ENCODE results near the gene ZMIZ2. TPM values are rescaled to one million over a fixed set of nuclear protein-coding genes. Genes with fewer than 3 reads are reported as not detected.
"Not testable (repeated sequence)": the region's sequence is repeated elsewhere in the genome, so short reads cannot be mapped to it uniquely, and the experiment has no call there.

ZMIZ2 gene
- total RNA-seq, 2 donors from 2014 or later: 52.2 to 67.1 TPM

GRCh38 chr7:44726250-44726649 is 22.4 kb upstream of the ZMIZ2 start:
- intact Hi-C loops (cut with DNase I): not testable (repeated sequence)
- DNase-seq (ENCODE audit: low spot score): peak; percentile 31

GRCh38 chr7:44727158-44727936 is 21.3 kb upstream of the ZMIZ2 start:
- DNase-seq (ENCODE audit: low spot score): peak; percentile 69
- intact Hi-C loops (cut with DNase I): no loop called here

- no peak for DNase-seq (ENCODE audit: low spot score)
- intact Hi-C loops (cut with DNase I): no loop called here
These were observed 20.7 kb upstream of the ZMIZ2 start for GRCh38 chr7:44727937-44728262.

GRCh38 chr7:44729949-44730590 is 18.6 kb upstream of the ZMIZ2 start:
- intact Hi-C loops (cut with DNase I): no loop called here
- peak; percentile 78 for DNase-seq (ENCODE audit: low spot score)

- intact Hi-C loops (cut with DNase I); DNase-seq (ENCODE audit: low spot score): not testable (repeated sequence)
These were observed 15.7 kb upstream of the ZMIZ2 start for GRCh38 chr7:44732971-44733370.

- peak; percentile 6 for DNase-seq (ENCODE audit: low spot score)
- intact Hi-C loops (cut with DNase I): no loop called here
These were observed 14.8 kb upstream of the ZMIZ2 start for GRCh38 chr7:44733708-44734481.

GRCh38 chr7:44735403-44736165 is 13.1 kb upstream of the ZMIZ2 start:
- DNase-seq (ENCODE audit: low spot score): peak; percentile 10
- intact Hi-C loops (cut with DNase I): no loop called here

GRCh38 chr7:44736896-44737295 is 11.8 kb upstream of the ZMIZ2 start:
- intact Hi-C loops (cut with DNase I): no loop called here
- peak; percentile 12 for DNase-seq (ENCODE audit: low spot score)

- DNase-seq (ENCODE audit: low spot score): peak; percentile 54
- intact Hi-C loops (cut with DNase I): no loop called here
These were observed 10.5 kb upstream of the ZMIZ2 start for GRCh38 chr7:44738051-44738723.

- DNase-seq (ENCODE audit: low spot score): peak; percentile 77
- intact Hi-C loops (cut with DNase I): no loop called here
These were observed 9.6 kb upstream of the ZMIZ2 start for GRCh38 chr7:44738876-44739665.

- peak; percentile 72 for DNase-seq (ENCODE audit: low spot score)
- intact Hi-C loops (cut with DNase I): no loop called here
These were observed 8.6 kb upstream of the ZMIZ2 start for GRCh38 chr7:44740055-44740454.

GRCh38 chr7:44743750-44744149 is 4.9 kb upstream of the ZMIZ2 start:
- DNase-seq (ENCODE audit: low spot score): no peak
- intact Hi-C loops (cut with DNase I): no loop called here

GRCh38 chr7:44748948-44749731 is 493 bp downstream of the ZMIZ2 start:
- intact Hi-C loops (cut with DNase I): no loop called here

GRCh38 chr7:44749992-44750391 is 1.3 kb downstream of the ZMIZ2 start:
- DNase-seq (ENCODE audit: low spot score): no peak

More at GRCh38 chr7:44748948-44749731, 493 bp downstream of the ZMIZ2 start:
- DNase-seq (ENCODE audit: low spot score): no peak

GRCh38 chr7:44750424-44750823 is 1.8 kb downstream of the ZMIZ2 start:
- no peak for DNase-seq (ENCODE audit: low spot score)
- intact Hi-C loops (cut with DNase I): loop anchor here (10.0 kb wide), 2 partner anchors 84 to 146 kb away; partner anchors contain the start of gene OGDH (in 1 of the 2)

More at GRCh38 chr7:44749992-44750391, 1.3 kb downstream of the ZMIZ2 start:
- intact Hi-C loops (cut with DNase I): loop anchor here (10.0 kb wide), 2 partner anchors 85 to 145 kb away; partner anchors contain the start of gene OGDH (in 1 of the 2)

- no peak for DNase-seq (ENCODE audit: low spot score)
- intact Hi-C loops (cut with DNase I): loop anchor here (10.0 kb wide), 2 partner anchors 84 to 146 kb away; partner anchors contain the start of gene OGDH (in 1 of the 2)
These were observed 2.4 kb downstream of the ZMIZ2 start for GRCh38 chr7:44750921-44751571.

Measured in posterior vena cava (tissue), 2 donors.